ENCODE measurements around the gene PRRG2.

- TF ChIP-seq CTCF (IDR thresholded peaks at IDR 0.05) (no peak), POLR2A (IDR thresholded peaks at IDR 0.05) (no peak)
Measured at GRCh38 chr19:49549045-49549444, 32.1 kb upstream of the PRRG2 start.
